GM18511 (cell line): ENCODE measurements around the gene MIPEP.
A peak's percentile ranks its signal among the peaks of the same experiment; 100 is the strongest.
"Not testable (repeated sequence)": the region's sequence is repeated elsewhere in the genome, so short reads cannot be mapped to it uniquely, and the experiment has no call there.

ENCODE experiments used
- ATAC-seq: cut with Tn5 transposase; IDR thresholded peaks from one replicate; pipeline ENCODE4 v1.9.1; 2021; ENCODE audit warnings: mild to moderate bottlenecking, moderate library complexity; ENCODE audit not compliant: unreplicated experiment

The MIPEP gene

DNA sequence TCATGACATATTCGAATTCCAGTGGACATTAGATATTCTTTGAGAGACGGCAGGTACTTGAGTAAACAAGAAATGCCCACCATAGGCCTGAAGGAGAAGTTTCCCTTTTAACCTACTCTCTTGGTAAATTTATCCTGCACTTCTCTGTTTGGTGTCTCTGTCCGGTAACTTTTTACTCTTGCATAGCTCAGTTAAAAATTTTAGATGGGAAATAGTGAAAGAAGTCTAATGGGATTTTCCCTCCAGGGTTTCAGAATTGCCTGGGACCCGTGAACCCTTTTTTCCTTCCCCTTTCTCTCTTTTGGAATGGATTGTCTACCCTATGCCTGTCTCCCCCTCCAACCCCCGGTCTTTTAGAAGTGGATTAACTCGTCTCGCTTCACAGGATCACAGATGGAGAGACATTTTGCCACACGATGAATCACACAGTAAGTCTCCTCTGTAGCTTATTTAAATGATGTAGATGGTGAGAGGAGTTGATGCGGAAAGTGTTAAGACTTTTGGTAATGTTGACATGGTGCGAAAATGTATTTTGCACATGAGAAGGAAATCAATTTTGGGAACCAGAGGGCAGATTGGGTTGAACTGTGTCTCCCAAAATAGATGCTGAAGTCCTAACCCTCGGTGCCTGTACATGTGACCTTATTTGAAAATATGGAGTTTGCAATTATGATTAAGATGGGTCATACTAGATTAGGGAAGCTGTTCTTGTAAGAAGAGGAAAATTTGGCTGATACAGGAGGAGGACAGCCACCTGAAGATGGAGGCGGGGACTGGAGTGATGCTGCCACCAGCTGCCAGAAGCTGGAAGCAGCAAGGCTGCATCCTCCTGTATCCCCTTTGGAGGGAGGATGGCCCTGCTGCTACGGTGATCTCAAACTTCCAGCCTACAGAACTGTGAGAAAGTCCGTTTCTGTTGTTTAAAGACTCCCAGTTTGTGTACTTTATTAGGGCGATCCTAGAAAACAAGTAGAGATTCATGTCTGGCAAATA, 711 bp upstream of the MIPEP start:
- peak; percentile 23 for ATAC-seq

DNA sequence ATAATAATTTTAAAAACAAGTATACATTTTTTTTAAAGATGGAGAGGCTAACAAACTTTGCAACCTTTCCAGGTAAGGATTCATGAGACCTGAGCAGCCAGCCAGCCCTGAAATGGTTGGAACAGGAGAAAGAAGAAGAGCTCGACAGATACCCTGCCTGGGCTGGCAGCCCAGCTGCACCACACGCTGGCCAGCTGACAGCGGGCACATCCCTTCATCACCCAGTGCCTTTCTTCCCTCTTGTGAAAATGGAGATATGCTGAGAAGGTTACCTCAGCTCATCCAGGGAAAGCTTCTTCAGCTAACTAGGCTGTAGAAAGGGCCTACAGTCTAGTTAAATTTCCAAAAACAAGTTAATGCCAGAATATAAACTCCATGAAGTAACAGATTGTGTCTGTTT, 4.8 kb downstream of the MIPEP start:
- ATAC-seq = not testable (repeated sequence)

DNA sequence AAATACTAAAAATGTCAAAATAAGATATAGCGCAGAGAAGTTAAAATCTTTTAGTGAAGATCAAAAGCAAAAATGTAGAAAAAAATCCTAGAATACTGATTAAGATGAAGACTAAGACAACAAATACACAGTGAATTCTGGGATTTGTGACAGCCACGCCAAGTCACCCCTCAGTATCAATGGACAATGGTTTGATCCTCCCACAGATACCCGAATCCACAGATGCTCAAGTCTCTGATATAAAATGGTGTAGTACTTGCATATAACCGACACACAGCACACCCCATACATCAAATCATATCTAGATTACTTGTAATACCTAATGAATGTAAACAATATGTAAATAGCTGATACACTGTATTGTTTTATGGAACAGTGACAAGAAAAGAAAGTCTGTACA, 5.9 kb downstream of the MIPEP start:
- no peak for ATAC-seq

DNA sequence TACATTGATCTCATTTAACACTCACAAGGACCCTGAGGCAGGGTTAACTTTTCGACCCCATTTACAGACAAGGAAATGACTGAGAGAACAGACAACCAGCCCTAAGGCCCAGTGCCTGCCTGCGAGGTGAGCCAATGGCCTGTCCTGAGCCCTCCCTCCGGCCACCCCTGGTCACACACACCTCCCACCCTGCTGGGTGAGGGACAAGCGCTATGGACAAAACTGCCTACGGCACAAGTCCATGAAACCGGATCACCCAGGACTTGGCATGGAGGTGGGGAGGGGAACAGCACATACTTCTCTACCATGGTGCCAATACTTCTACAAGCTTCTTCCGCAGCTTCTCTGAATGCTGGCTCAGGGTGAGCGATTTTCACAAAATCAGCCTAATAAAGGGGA, 7.8 kb downstream of the MIPEP start:
- ATAC-seq = not testable (repeated sequence)

DNA sequence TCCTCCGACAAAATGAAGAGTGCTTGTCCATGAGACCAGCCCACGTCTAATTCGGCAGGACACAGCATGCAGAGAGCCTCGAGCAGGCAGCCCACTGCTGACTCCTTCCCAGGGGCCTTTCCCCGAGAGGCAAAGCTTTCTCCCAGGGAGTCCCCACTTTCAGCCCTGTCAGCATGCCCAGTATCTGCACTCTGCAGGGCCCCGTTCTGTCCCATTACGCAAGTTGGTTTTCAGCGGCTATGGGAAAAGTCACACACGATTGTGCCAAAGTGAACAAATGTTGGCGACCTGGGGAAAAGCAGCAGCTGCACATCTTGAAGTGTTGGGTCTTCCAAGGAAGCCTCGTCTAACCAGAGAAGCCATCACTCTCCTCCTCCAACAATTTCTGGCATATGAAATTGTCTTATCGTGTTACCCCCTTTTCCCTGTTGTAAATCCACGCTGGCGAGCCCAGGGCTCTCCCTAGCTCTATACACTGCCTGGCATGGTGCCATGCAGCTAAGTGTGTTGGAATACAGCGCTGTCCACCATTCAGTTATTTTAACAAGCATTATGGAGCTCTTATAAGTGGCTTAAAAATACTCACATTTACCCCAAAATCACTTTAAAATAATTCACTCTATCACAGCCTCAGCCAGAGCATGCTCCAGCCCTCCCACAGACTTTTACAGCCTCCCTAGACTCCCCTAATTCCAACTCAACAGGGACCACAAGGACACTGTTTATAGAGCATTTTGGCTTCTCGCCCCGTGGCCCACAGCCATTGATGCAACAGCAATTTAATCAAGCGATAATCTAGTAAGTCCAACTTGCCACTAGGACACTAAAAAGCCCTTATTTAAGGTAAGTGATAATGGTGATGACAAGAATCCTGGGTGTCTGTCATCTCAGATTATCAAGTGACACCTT, 8.5 kb downstream of the MIPEP start:
- not testable (repeated sequence) for ATAC-seq

DNA sequence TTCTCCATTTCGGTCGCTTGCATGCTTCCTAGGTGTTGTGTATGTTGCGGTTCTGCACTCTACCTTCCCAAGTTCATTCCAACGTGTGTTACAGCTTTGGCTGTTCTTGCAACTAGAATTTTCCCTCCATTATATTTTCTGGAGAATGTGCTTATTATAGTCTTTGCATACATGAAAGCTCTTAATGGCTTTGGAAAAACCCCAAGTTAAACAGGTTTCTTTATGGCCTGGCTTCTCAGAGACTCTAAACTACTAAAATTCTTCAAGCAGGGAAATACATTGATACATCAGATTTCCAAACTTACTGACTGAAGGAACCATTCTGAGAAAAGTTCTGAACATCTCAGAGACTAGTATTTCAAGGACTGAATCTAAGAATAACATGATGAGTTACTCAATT, 11.9 kb downstream of the MIPEP start:
- no peak for ATAC-seq

DNA sequence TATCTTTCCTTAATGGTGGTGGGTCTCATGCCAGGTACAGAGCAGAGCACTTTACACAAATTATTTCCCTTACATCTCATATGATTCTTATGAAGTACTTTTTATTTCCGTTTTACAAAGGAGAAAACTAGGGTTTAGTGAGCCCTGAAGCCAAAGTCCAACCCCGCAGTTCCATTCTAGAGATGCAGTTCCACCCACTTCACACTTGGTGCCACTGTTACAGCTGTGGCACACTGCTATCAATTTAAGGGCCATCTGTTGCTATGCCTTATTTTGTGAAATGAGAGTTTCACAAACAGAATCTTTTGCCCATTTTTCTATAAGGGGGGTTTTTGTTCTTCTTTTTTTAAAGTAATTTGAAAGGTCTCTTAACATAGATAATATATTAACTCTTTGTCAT, 12.9 kb downstream of the MIPEP start:
- ATAC-seq = no peak

DNA sequence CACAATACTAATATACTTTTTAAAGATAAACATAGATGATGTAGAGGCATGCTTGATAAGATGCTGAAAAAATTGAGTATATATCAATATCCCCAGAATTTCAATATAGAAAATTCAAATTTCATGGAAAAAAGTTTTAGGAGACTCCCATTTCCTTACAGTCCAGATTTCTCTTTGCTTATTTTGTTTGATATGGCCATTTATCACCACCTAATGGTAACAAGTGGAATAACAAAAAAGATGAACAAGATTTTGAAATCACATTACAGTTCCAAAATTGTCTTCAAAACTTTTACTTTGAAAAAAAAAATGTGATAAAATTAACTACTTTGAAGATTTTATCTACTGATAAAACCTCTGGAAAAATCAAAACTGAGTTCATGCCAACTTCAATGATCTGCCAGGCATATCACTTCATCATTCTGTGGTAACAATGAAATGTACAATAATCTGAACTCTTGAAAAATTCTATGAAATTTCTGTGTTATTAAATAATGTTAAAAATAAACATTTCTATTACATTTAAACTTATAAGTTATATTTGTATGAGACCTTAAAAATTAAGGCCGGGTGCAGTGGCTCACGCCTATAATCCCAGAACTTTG, 17.5 kb downstream of the MIPEP start:
- ATAC-seq = no peak

DNA sequence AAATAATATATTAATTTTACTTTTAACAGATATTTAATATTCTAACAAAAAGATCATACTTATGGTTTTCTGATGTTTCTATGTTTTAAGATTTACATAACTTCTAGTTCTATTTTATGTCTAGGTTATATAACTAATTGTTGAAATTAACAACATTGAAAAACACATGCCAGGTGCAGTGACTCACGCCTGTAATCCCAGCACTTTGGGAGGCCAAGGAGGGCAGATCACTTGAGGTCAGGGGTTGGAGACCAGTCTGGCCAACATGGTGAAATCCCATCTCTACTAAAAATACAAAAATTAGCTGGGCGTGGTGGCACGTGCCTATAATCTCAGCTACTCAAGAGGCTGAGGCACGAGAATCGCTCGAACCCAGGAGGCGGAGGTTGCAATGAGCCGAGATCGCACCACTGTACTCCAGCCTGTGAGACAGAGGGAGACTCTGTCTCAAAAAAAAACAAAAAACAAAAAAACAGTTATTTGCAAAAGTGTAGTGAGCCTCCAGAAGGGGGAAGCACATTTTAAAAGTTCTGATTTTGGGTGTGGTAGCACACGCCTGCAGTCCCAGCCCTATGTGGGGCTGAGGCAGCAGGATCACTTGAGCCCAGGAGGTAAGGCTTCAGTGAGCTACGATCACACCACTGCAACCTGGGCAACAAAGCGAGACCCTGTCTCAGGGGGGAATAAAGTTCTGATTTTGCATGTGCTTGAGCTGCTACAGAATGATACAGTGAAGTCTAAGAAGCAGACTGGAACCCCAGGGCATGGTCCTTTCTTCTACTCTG, 18.7 kb downstream of the MIPEP start:
- ATAC-seq = peak; percentile 62

DNA sequence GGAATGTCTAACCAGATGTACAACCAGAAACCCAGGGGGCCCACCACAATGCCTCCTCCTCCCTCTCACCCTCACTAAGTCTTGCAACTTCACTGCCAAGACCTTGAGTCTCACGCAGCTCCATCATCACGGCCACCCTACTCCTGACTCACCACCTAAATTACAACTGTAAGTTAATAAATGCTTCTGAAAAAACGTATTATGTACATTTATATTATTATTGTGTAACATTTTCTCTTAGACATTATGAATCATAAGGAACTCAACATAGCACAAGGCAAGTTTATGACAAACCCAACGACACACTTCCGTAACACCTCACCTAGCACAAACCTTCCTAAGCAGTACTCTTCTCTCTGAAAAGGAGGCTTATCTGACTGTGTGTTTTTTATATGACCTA, 20.7 kb downstream of the MIPEP start:
- ATAC-seq = no peak

DNA sequence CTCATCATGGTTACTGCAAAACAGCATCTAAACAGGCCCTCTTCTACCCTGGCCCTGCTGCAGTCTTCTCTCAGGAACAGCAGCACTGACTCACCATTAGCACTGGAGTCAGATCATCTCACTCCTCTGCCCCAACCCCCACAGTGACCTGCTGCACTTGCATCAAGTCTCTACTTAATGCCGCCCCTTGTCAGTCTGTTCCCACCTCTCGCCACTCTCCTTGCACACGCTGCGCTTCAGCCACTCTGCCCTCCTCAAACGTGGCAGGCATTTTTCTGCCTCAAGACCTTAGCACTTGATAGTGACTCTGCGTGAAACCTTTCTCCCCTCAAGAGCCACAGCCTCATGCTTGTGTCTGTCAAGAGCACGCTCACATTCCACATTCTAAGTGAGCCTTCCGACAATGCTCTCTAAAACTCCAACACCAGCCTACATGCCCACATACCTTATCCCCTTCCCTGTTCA, 22.1 kb downstream of the MIPEP start:
- no peak for ATAC-seq

DNA sequence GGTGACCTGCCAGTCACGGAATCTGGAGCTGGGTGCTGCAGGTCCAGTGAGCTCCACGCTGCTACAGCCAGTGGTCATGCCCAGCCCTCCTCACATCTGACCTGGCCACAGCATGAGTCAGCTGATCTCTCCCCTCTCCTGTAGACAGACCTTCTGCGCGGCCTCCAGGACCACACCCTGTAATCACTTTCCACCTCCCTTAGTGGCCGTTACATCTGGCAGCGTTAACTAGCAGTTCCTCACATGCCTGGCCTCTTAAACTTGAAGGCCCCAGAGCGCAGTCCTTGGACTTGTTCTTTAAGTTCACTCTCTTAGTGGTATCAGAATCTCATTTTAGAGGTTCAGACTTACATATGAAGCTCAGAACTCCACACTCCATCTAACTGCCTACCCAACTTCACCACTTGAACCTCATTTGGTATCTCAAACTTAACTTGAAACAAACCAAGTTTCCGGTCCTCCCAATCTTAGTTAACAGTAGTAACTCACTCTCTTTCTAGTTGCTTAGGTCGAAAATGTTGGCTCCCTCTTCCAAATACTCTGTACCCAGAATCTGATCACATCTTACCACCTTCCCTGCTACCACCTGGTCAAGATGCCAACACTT, 22.7 kb downstream of the MIPEP start:
- no peak for ATAC-seq

DNA sequence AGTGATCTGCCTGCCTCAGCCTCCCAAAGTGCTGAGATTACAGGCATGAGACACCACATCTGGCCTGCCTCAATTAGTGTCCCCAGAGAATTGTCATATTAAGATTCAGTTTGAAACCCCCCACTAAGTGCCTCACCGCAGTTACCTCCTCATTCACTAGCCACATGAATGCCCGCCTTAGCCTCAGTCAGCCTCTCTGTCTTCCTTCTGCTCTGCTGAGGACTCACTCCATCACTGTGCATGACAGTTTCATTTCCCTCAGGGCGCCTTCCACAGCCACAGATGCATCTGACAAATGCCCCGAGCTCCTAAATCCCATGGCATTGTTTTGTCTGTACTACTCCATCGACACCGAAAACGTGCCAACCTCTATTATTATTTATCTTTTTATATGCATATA, 23.3 kb downstream of the MIPEP start:
- no peak for ATAC-seq

DNA sequence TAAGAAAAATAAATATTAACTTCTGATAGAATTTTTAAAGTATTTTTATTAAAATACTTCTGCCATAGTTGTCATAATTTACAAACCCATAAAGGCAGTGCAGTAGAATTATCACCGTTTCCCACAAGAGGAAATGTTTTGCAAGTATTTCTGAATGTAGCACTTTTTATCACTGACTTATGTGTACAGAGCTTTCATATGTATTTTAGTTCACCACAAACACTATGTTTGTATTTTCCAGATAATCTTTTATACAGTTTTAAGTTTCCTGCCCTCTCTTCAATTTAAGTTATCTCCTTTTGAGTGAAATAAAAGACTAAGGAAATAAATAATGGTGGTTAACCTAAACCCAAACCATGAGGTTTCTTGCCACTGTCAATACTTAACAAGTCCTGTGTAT, 24.2 kb downstream of the MIPEP start:
- no peak for ATAC-seq

DNA sequence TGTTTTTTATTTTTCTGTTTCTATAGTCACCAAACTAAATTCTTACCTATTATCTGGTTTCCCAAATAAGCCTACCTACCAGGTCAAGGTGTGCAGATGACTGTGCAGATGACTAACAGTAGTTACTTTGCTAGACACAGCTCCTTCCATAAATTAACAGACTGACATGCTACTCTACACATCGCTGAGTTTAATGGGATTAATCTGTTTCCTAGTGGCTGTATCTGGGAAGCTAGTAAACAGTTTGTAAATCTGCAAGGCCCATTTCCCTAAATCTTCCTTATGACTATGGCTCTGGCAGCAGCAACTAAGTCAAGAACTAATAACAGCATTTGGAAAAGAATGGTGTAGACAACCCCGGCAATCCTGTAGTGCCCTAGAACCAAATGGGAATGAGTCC, 27.9 kb downstream of the MIPEP start:
- ATAC-seq = no peak

DNA sequence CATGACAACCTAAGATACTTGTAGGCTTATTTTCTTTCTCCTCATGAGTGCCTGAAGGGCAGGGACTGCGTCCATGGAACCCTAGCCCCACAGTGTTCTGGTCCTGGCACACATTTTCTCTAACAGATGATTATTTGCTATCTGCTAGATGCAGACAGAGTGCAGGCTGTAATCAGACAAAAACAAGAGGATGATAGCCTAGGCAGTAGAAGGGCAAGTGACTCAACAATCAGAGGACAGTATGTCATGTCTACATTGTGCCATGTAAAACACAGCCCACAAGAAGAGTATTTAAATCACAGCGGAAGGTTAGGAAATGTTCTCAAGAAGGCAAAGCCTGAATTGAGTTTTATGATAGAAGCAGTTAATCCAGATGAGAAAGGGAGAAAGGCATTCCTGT, 29.3 kb downstream of the MIPEP start:
- no peak for ATAC-seq

DNA sequence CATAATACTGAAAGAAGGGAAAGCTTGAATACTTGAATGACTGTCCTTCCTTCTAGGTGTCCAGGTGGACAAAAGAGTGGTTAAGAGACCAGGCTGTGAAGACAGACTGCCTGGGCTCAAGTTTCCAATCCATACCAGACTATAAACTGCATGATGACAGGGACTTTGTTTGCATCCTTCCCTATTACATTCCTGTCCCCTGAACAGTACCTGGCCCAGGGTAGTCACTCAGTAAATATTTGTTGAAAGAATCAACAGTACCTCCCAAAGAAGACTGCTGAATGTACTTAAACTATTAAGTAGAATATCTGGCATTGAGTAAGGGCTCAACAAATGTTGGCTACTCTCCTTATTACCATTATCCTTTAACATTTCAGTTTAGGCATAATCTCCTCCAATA, 29.7 kb downstream of the MIPEP start:
- ATAC-seq = no peak

DNA sequence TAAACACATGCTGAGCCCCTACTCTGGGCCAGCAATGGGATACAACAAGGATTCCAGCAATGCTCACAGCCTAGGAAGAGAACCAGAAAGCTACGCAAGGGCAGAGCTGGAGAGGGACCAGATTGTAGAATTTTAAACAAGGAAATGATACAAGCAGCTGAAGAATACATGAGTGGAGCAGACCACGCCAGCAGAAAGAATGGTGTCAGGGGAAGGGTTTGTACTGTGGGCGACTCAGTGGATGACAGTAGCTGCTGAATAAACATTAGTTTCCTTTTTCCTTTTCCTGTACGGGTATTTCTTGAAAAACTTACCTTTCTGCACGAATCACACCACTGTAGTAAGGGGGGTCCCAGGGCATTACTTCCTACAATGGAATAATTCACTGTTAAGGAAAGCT, 30.7 kb downstream of the MIPEP start:
- no peak for ATAC-seq

DNA sequence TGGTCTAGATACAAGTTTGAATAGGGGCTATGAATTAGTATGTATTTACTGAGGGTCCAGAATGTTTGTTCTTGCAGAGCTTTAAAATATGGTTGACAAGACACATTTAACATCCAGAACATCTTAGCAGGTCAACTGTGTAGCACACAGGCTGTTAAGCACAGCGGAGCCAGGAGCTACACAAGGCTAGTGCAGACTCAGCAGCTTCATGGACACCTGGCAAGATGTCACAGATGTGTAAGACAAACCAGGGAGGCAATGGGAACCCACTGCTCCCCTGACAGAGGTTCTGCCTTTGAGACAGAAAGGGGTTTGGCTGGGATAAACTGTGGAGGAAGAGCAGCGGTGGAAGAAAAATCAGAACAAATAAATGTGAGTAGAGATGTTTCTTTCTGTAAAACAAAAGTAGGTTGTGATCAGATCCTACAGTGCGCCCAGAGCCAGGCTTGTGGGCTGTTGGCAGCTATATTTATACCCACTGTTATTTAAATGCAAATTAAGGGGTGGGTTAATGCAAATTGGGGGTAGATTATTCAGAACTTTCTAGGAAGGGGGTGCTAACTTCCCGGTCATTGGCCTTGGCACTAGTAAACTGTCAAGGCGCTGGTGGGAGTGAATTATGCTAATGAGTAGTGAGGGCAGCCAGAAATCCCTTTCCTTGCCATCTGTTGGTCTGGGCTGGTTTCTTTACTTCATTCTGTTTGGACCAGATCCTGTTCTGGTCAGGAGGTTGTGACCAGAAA, 33.0 kb downstream of the MIPEP start:
- no peak for ATAC-seq
